Hematopoietic multipotent progenitor cell treated with erythropoietin and hydrocortisone succinate and interleukin-3 and kit ligand, for 4 days (in vitro differentiated cells): Measurements from ENCODE around the gene FAT4.

ENCODE experiments used
- DNase-seq: peaks from one replicate; pipeline ENCODE4 v3.0.0-alpha.2; 2015

Gene FAT4

DNA sequence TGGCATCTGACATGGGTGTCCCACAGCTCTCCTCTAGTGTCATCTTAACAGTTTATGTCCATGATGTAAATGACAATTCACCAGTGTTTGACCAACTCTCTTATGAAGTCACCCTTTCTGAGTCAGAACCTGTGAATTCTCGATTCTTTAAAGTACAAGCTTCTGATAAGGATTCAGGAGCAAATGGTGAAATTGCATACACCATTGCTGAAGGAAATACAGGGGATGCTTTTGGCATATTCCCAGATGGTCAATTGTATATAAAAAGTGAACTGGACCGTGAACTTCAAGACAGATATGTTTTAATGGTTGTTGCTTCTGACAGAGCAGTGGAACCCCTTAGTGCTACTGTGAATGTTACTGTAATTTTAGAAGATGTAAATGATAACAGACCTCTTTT, 4.6 kb downstream of the FAT4 start:
- no peak for DNase-seq

GRCh38 chr4:125321709-125322365, 7.1 kb downstream of the FAT4 start:
- DNase-seq: no peak

DNA sequence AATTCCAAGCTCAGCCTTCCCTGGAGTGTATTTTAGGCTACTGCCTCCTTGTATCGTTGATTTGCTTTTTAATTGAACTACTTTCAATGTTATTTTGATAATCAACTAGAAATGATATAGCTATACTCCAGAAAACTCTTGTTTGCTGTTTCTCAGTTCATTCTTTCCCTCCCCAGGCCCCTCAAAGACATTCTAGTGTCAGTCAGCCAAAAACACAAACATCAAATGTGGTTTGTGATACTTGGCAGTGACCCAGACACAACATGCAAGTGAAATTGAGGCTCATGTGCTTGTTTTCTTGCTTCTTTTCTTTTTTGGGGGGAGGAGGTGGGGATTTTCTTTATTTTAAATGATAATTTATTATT, 7.6 kb downstream of the FAT4 start:
- no peak for DNase-seq

DNA sequence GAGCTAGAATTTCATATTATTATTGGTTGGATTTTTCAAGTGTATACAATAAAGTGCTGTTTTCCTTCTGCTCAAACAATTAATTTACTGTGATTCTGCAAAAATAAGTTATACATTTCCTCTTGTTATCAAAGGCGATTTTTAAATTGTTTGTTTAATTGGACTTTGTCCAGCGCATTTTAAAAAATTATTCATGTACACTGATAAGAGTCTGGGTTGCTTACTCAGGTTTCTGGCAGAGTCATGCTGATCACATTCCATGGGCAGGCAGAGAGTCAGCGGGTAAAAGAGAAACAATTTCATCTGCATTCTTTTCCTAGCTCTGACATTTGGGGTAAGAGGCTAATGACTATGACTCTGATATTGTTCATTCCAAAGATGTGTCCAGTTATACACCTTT, 8.9 kb downstream of the FAT4 start:
- DNase-seq: no peak

DNA sequence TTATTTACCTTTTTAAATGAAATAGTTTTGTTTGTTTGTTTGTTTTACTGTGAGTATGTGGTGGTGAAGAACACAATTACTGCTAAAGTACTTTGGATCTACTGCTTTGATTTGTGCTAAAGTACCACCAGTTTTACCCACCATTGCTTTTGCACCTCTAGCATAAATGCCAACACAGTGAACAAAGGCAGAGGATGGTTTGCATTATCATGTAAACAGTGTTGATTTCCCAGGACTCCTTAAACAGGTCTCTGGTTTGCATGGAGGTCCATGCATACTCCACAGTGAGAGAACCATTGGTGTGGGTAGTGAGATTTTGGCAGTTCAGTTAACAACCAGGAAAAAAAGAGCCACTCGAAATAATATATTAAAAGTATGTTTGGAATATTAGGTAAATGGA, 11.0 kb downstream of the FAT4 start:
- no peak for DNase-seq

GRCh38 chr4:125331116-125331515, 16.4 kb downstream of the FAT4 start:
- no peak for DNase-seq

DNA sequence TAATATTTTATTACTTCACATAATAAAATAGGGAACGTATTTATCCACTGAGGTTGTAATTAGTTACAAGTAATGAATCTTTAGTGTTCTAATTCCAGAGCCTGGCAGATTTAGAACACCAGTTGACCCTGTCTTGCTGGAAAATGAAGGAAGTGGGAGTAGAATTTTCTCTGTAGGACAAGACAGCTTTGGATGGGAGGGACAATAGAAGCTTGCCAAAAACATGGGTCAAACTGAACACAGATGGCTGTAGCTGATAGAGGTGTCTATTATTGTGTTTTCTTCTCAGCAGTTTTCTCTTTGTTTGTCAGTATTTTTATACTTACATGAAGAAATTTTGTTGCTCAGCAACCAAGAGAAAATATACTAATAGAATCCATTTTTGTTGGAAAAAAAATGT, 20.2 kb downstream of the FAT4 start:
- DNase-seq: no peak

DNA sequence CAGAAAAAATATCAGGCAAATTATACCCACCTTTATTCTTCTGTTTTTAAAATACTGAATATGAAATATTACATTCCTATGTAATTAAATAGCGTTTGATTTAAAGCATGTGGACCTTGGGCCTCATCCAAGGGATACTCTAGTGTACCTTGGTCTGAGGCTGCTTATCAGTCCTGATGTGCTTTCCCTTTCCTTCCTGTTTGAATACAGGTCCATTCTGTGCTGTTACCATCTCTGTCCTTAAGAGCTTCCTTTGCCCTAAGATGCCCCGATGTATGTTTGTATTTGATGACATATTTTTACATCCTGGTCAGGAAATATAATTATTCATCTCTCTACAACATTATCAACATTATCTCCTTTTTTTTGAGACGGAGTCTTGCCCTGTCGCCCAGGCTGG, 24.1 kb downstream of the FAT4 start:
- no peak for DNase-seq

DNA sequence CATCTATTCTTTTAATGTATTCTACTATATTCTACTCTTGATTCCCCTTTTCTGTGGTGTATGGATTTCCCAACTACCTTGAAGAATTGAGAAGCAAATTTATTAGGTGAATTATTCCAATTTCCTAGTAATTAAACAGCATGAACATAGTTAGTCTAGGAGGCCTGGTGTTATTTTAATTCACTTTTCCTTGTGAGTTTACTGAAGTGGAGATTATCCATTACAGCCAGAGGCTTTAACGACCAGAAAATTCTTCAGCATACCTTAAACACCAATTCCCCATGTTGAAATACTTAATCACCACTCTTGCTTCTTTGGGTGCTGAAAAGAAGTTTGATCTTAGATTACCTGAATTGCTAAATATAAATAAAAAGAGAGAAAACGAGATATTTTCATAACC, 29.4 kb downstream of the FAT4 start:
- DNase-seq: no peak

GRCh38 chr4:125346616-125347015, 31.9 kb downstream of the FAT4 start:
- DNase-seq: no peak

GRCh38 chr4:125350470-125351135, 35.8 kb downstream of the FAT4 start:
- DNase-seq: no peak

DNA sequence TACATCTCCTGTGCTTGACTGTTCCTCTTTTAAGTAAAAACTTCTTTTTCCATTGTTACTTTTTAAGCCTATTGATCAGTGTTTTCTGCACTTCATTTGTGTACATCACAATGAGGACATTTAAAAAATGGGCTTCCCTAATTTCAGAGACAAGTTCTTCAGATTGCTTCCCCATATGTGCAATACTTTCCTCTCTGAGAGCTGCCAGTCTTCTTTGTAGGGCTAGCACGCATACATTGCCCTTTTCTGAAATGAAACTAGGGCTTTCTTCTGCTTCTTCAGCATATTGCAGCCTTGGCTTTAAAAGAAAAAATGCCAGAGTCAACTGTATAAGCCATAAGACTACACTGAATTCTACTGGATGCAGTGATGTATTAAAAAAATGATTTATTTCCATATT, 37.8 kb downstream of the FAT4 start:
- DNase-seq: peak; percentile 6

GRCh38 chr4:125353131-125353530, 38.4 kb downstream of the FAT4 start:
- DNase-seq: no peak

- DNase-seq: no peak
These were observed 41.0 kb downstream of the FAT4 start for GRCh38 chr4:125355791-125356190.

DNA sequence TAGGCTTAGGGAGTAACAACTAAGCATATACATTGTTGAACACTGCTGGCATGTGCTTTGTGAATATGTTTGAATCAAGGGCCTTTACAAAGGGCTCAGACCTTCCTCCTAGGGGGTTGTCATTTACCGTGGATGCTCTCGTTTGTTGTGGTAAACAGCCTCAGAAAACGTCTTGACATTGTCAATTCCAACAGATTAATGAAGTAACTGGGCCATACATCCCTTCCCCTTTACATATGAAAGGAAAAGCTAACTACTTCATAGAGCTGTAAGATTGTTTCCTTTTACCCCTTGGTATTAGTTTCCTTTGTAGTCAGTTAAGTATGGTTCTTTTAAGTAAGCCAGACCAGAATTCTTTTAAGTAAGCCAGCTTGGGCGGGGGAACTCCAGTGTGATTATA, 42.9 kb downstream of the FAT4 start:
- DNase-seq: no peak

DNA sequence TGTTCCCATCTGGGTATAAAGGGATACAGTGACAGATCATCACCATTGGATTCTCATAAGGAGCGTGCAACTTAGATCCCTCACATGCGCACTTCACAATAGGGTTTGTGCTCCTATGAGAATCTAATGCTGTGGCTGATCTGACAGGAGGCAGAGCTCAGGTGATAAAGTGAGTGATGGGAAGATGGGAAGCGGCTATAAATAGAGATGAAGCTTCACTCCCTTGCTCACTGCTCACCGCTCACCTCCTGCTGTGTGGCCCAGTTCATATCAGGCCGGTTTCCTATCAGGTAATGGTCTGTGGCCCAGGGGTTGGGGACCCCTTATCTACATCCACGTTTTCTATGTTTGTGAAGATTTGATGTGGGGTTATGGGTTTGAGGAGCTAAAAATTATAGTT, 43.7 kb downstream of the FAT4 start:
- no peak for DNase-seq

DNA sequence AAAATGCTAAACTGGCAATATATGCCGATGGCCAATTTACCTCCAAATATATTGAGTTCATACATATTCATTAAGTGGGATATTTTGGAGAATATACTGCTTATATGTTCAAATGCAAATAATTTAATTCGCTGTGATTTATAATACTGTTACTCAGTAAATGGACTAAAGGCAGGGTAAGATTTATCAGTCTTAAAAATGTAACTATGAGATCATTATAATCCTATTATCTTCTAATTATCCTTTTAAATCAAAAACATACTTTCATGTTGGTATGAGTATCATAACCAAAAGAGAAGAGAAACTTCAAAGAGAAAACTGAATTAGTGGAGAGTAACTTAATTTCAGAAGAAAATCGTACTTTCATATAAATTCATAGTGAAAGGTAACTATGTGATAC, 44.6 kb downstream of the FAT4 start:
- DNase-seq: no peak

- no peak for DNase-seq
These were observed 45.3 kb downstream of the FAT4 start for GRCh38 chr4:125359960-125360634.

DNA sequence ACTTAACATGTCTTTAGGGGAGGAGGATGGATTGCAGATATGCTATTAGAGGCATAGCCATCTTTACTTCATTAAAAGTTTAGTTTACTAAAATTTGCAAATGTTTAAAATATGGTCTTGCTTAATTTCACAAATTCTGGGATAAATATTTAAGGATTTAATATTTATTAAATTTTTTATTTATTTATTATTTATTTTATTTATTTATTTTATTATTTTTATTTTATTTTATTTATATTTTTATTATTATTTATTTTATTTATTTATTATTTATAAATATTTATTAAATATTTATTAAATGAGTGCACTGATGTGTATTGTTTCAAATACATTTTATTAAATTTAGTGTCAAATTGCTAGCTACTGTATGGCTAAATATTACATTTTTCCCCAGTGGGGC, 46.0 kb downstream of the FAT4 start:
- no peak for DNase-seq
